HG02852 (cell line): ENCODE measurements around the gene MEG3.
"Not testable (repeated sequence)": the region's sequence is repeated elsewhere in the genome, so short reads cannot be mapped to it uniquely, and the experiment has no call there.

ENCODE experiments used
- ATAC-seq: cut with Tn5 transposase; IDR thresholded peaks from one replicate; pipeline ENCODE4 v1.9.1; 2021; ENCODE audit warnings: mild to moderate bottlenecking, moderate library complexity; ENCODE audit not compliant: unreplicated experiment

MEG3 gene

DNA sequence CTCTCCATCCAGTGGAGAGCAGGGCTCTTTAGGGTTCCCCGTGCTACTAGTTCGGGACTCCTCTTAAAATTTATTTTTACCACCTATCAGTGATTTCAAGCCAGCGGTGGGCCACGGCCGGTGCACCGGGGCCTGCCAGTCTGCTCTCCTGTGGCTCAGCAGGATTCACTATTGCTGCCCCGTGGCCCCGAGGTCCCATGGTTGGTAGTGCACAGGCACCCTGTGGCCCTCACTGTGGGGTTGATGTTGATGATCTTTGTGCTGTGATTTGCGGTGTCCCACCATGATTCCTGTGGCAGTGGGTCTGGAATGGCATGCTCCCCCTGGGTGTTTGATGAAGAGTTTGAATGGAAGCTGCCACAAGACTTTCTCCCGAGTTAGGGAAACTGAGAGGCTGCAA is 12.6 kb upstream of the MEG3 start:
- no peak for ATAC-seq

GRCh38 chr14:100815478-100816285 is 10.2 kb upstream of the MEG3 start:
- no peak for ATAC-seq

GRCh38 chr14:100816286-100816949 is 9.5 kb upstream of the MEG3 start:
- no peak for ATAC-seq

DNA sequence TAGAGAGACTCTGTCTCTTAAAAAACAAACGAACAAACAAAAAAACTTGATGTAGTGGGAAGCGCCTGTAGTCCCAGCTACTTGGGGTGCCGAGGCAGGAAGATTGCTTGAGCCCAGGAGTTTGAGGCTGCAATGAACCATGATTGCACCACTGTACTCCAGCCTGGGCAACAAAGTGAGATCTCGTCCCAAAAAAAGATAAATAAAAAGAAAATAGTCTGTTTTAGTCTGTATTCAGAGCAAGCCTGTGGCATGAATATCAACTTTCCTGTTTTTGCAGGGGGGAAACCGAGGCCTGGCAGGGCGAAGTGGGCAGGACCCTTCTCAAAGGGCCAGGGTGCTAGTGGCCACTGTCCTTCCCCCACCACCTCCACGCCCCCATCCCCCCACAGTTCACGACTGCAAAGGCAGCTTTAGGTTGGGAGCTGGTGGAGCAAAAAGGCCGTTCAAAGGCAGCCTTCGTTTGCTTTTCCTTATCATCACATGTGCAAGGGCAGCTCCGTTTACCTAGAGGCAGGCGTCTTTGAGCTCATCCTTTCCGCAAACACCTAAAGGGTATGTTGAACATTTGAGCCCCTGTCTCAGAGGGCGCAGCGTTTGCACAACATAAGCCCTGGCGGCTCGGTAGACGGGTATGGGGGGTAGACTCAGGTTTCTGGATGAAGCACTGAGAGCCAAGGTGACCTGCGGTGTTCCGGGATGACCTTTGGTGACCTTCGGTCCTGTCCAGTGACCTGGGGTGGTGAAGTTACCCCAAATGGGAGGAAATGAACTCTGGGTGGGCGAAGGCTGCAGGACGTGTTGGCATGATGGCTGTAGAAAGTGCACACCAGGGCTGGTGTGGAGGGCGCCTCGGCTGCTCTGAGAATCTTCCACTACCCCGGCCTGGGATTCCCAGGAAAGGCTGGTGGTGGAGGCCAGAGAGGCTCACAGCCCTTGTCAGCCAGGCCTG is 8.7 kb upstream of the MEG3 start:
- ATAC-seq = no peak

GRCh38 chr14:100818221-100818699 is 7.7 kb upstream of the MEG3 start:
- no peak for ATAC-seq

- ATAC-seq = not testable (repeated sequence)
Measured at GRCh38 chr14:100818923-100819322, 7.0 kb upstream of the MEG3 start.

DNA sequence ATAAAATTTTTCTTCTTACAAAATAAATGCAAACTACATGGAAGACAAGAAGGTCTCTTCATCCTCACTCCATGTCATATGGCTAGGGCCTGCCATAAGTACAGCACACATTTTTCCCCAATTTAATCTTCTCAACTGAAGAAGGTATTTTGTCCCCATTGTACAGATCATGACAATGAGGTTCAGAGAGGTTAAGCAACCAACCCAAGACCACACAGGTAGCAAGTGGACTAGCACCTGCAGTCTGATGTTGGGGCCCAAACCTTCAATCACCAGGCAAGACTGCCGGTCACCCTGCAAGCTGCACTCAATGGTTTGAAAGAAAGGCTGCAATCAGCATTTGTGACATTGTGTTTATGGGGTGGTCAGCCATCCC is 6.5 kb upstream of the MEG3 start:
- no peak for ATAC-seq

DNA sequence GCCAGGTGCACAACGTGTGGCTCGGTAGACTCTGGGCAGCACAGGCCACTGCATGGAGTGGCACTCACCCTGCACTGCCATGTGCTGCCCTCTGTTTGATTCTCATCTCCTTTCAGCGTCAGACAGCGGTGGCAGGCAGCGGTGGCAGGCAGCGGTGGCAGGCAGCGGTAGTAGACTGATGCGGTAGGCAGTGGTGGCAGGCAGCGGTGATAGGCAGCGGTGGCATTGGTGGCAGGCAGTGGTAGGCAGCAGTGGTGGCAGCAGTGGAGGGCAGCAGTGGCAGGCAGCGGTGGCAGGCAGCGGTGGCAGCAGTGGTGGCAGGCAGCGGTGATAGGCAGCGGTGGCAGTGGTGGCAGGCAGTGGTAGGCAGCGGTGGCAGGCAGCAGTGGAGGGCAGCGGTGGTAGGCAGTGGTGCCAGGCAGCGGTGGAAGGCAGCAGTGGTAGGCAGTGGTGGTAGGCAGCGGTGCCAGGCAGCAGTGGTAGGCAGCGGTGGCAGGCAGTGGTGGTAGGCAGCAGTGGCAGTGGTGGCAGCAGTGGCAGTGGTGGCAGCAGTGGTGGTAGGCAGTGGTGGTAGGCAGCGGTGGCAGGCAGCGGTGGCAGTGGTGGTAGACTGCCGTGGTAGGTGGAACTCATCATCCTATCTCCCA is 6.0 kb upstream of the MEG3 start:
- no peak for ATAC-seq

DNA sequence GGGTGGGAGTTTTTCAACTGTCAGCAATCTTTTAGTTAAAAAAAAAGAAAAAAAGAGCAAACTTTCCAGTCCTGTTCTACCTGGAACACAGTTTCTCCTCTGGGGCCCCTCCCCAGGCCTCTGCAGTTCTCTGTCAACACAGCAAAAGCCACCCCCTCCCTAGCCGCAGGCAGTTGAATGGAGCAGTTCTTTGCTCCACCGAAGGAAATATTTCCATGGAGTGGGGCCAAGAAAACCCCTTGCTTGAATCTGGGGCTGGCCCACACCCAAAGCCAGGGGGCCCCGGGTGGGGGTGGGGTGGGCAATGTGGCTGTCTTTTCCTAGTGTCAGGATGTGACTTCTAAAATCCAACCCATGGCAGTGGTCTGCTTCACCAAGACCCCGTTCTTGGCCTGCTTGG is 5.0 kb upstream of the MEG3 start:
- no peak for ATAC-seq

DNA sequence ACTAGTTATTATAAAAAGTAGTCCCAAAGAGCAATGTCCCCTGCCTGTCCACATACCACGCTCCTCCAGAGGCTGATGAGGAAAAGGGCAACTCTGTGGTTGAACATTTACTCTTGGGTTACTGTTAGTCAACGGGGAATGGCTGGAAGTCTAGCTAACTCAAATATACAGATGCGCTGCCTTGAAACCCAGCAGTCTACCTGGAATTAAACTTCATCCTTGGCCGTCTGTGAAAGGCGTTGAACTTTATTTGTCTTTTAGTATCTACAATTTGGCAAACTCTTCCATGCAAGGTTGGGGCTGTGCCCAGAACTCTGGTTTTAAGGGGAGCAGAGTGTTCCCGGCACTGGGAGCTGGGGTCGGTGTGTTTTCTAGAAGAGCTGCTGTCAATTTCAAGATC is 3.9 kb upstream of the MEG3 start:
- ATAC-seq = no peak

DNA sequence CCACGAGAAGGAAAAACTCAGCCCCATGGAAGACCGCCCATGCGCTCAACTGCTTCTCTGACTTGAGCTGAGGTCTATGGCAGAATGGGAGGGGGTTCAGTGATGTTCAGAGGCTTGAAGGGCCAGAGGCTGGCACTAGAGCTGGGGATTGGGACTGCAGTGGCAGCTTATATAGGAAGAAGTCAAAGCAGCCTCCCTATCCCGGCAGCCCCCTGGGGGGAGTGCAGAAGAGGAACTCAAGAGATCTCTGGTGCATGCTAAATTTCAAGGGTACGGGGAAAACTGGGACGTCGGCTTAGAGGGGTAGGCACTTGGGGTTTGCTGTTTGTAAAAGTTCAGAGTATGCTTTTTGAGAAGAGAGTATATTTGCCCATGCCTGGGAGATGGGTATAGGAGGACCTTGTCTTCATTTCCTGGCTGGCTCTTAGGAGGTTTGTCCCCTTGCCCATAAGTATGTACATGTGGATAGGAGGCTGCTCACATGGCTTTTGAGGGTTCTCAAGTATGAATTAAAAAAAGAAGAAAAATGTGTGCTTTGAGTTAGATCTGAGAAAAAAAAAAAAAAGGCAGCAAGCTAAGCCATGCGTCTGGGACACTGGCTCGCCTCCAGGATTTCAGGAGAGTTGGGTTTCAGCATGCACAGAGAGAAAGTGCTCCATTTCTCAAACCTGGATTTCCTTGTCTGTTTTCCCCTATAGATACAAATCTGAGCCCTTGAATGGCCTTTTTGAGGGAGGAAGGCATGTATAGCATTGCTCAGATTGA is 3.2 kb upstream of the MEG3 start:
- ATAC-seq = no peak

DNA sequence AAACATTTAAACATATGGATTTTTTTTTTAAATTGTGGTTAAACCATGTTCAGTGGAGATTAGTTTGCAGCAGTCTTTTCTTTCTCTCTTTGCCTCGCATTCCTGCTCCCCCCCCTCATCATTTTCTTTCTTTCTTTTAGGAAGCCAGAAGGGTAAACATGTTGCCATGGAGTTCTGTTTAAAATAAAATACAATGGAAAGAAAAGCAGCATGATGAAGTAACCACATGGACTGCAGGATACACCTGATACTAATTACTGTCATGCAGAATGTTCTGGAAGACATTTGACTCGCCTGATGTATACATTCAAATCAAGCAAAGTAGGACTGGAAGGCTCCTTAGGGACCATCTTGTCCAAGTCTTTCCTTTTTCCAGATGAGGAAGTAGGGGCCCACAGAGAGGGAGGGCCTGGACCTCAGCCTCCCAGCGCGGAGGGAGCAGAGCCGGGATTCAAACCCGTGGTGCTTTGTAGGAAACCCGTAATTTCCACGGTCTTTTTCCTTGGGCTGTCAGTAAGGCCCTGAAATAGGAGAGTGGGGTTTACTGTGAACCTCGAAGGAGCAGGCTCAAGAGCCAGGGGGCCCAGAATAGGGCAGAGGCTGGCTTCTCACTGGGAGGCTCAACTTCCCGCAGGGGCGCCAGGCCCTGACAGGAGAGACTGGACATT is 2.4 kb upstream of the MEG3 start:
- no peak for ATAC-seq

DNA sequence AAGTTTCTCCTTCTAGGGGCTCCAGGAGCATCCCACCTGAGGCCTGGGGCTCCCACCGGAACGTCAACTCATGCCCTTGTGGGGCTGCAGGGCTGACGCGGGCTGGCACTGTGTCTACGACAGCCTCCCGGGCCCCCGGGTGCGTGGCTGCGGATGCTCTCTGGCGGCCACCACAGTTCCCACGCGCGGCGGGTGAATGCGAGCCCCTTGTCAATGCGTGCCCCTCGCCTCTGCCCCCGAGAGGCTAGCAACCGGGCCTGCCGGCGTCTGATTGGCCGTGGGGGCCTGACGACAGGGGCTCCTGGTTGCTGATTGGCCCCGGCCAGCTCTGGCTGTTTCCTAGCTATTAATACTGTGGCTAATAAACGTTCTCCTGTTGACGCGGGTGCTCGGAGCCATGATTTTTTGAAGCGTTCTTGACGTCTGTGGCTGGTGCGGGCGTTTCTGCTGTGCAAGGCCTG is 1.8 kb upstream of the MEG3 start:
- no peak for ATAC-seq

DNA sequence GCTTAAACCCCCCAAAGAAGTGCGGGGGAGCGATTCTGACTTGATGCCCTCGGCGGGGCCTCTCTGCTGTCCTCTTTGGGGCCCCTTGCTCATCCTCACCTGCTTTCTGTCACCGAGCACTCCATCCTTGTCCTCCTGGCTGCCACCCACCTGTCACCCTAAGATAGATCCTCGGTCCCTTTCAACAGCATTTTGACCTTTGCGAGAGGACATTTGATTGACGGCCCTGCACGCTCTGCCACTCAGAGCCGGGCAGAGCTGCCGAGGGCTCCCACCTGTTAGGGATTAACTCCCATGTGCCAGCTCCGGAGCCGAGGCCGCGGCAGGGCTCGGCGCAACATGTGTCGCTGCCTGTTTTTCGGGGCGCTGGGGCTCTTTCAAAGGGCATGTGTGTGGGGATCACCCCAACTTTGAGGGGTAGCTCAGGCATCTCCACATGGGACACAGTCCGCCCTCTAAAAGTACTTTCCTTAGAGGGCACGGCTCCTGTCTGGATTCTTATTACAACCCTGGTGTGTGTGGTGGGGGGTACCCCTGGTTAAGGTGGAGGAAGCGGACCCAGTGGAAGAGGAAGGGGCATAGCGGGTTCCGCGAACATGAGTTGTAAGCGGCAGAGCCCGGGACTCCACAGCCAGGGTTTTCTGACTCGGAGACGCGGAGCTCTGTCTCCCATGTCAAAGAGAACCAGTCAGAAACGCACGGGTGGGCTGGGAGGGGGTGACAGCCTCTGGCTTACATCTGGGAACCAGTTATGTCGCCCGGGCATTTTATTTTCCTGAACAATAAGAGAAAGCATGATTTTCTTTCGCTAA is 811 bp upstream of the MEG3 start:
- ATAC-seq = no peak

- no peak for ATAC-seq
Measured at GRCh38 chr14:100826391-100827100, 628 bp downstream of the MEG3 start.

DNA sequence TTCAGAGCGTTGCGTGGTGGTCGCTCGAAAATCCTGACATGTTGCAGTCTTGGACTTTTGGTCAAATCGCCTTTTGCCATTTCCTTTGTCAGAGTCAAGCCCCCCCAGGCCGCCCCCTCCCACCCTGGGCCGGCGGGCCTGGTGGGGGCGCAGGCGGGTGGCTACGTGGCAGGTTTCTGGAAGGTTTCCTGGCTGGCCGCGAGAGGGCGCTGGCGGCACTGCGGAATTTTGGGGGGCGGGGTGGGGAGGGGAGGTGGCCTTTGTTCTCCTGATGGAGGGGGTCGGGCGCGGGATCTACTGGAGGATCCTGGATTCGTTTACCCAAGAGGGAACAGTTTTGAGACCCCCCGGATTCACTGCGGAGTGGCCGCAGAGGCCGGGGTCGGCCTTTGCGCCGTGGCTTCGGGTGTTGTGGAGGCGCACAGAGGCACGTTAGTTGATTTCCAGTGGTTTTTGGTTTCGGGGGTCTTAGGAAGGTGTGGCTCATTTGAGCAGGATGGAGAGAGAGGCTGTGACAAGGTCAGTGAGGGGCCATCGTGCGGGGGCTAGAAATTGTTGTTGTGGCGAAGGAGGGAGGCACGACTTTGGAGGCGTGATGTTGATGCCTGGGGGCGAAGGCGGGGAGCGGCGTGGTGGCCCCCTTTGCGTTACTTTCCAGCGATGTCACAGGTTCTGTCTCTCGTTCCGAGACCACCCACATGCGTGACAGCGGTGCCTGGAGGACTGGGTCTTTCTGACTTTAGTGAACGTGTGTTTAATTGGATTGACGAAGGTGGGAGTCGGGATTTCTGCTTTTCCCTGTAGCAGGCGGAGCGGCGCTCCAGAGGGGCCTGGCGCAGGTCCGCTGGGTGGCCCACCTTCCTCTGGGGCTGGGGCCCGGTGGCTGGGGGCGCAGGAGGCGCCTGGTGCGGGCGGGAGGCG is 1.4 kb downstream of the MEG3 start:
- ATAC-seq = no peak
